K562 (cell line): ENCODE measurements around the gene MFAP3. TPM values are rescaled to one million over a fixed set of nuclear protein-coding genes. Genes with fewer than 3 reads are reported as not detected.

Experiments
- BRD4 ChIP-seq: fragments of 200-600 bp; sonication (generic); IDR thresholded peaks from 2 replicates; pipeline ENCODE4 v1.6.1; 2017; ENCODE audit warnings: inconsistent platforms
- CREM ChIP-seq: IDR thresholded peaks from 2 replicates; pipeline ENCODE4 v1.6.1; 2014; ENCODE audit warnings: antibody characterized with exemption, low read depth
- DMBX1 ChIP-seq: fragments of 250-450 bp; sonication (Bioruptor Pico); IDR thresholded peaks from 2 replicates; pipeline ENCODE4 v1.8.0; 2022; ENCODE audit warnings: inconsistent platforms, mild to moderate bottlenecking, moderate library complexity, borderline replicate concordance
- DPF2 ChIP-seq: fragments of 450-650 bp; IDR thresholded peaks from 2 replicates; pipeline ENCODE4 v1.6.1; 2016
- ETV6 ChIP-seq, 3 experiments: fragments of 150-350 bp in 1 of 3; sonication (generic) in 1 of 3; formaldehyde crosslinking in 1 of 3; IDR thresholded peaks; 2 replicates each; pipeline versions ENCODE4 v1.6.1 to v1.8.0; 2014 to 2022; ENCODE audit warnings: borderline replicate concordance in 2 of 3, low read depth in 2 of 3, antibody characterized with exemption in 1 of 3, low read length in 1 of 3, mild to moderate bottlenecking in 1 of 3, missing genetic modification reagents in 1 of 3
- GABPA ChIP-seq: fragments of 200-800 bp; sonication (Bioruptor generic); conservative IDR thresholded peaks from 2 replicates; pipeline ENCODE4 v1.6.1; 2016; ENCODE audit warnings: low read depth, missing genetic modification characterization, missing compliant biosample characterization
- MEIS2 ChIP-seq: fragments of 450-650 bp; IDR thresholded peaks from 2 replicates; pipeline ENCODE4 v1.6.1; 2014; ENCODE audit warnings: mild to moderate bottlenecking; ENCODE audit not compliant: partially characterized antibody
- NR1H2 ChIP-seq: sonication (generic); formaldehyde crosslinking; IDR thresholded peaks from 2 replicates; pipeline ENCODE4 v1.4.0; 2020; ENCODE audit warnings: mild to moderate bottlenecking, missing genetic modification reagents
- NR2C2 ChIP-seq, 2 experiments: fragments of 200-800 bp in 1 of 2; sonication (Bioruptor generic) in 1 of 2; sonication (generic) in 1 of 2; formaldehyde crosslinking in 1 of 2; IDR thresholded peaks; 2 replicates each; pipeline versions ENCODE4 v1.6.1 to v1.8.0; 2016 to 2022; ENCODE audit warnings: mild to moderate bottlenecking in 1 of 2, missing compliant biosample characterization in 1 of 2, missing genetic modification characterization in 1 of 2, missing genetic modification reagents in 1 of 2
- ZNF644 ChIP-seq: fragments of 200-800 bp; sonication (Bioruptor generic); IDR thresholded peaks from 2 replicates; pipeline ENCODE4 v1.6.1; 2016; ENCODE audit warnings: low read depth, missing genetic modification characterization, missing compliant biosample characterization
- polyA plus RNA-seq, 8 experiments: library from polyadenylated mRNA; depleted of rRNA in 4 of 8; stranded (reverse) in 5 of 8; unstranded in 3 of 8; fragments of >200 nt; fragmentation: Nextera tagmentation in 2 of 8; fragmentation: Illumina TruSeq in 1 of 8; extraction: Ambion mirVana in 2 of 8; extraction: Trizol in 1 of 8; gene quantifications; 2 replicates each; pipeline versions ENCODE4 v1.2.1 to v1.2.3, GENCODE V29; 2011 to 2014; ENCODE audit warnings: inconsistent platforms in 1 of 8, missing spikeins in 1 of 8
- total RNA-seq, 7 experiments: library from RNA; depleted of rRNA in 6 of 7; stranded (reverse); fragments of >200 nt in 6 of 7; fragmentation: Illumina TruSeq in 2 of 7; extraction: Trizol in 2 of 7; gene quantifications; 2 replicates each; pipeline versions ENCODE4 v1.2.1 to v1.2.3, GENCODE V29; 2011 to 2021; ENCODE audit warnings: low replicate concordance in 1 of 7
- TF ChIP-seq, protein P1 (sequence below): sonication (generic); formaldehyde crosslinking; IDR thresholded peaks from 2 replicates; pipeline ENCODE4 v1.8.0; 2022; ENCODE audit warnings: mild to moderate bottlenecking, missing genetic modification reagents

The MFAP3 gene
- total and polyA plus RNA-seq, 9 of the 15 experiments (the other 6 are each of a cell fraction or from before 2014, with no cell fraction given) = 9.5 to 39.1 (median 20.7) TPM

DNA sequence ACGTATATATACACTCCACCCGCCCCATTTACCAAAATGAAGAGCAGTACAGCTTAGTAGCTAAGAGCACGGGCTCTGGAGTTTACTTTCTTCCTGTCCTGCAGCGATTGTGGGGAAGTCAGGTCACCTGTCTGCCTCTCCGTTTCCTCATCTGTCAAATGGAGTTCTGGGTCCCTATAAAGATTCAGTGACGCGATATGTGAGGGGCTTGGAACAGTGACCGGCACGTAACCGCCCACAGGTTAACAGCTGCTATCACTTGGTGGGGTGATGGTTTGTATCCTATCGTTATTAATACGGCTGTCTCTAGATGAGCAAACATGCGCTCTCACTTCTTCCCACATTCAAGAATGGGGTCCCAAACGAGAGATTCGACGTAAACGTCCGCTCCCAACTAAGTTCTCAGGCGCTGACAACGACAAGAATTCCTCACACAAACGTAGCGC is 483 bp upstream of the MFAP3 start (continued):
- peak in 1 of 2 experiments; percentile 14; a peak in 1 of 4 replicates for TF ChIP-seq ETV6 (IDR thresholded peaks at IDR 0.05; ENCODE audit: borderline replicate concordance in 1 of 2, low read depth in 2 of 2, low read length in 1 of 2)
- TF ChIP-seq ETV6 (CRISPR knock-in tag; IDR thresholded peaks at IDR 0.05; ENCODE audit: borderline replicate concordance) = no peak
- TF ChIP-seq NR1H2 = 0 out of 2 replicates have a peak, but pooled peaks have one; percentile 54
- 0 out of 2 replicates have a peak, but pooled peaks have one; percentile 58 for TF ChIP-seq GABPA (tag)
- 0 out of 2 replicates have a peak, but pooled peaks have one; percentile 17 for TF ChIP-seq ZNF644 (tag)
- TF ChIP-seq CREM = peak; percentile 44; the same call in 1 of the 2 replicates
- no peak for TF ChIP-seq BRD4
- peak; percentile 68 for TF ChIP-seq MEIS2
- TF ChIP-seq DMBX1 (CRISPR knock-in tag) = no peak
- TF ChIP-seq, protein P1, sequence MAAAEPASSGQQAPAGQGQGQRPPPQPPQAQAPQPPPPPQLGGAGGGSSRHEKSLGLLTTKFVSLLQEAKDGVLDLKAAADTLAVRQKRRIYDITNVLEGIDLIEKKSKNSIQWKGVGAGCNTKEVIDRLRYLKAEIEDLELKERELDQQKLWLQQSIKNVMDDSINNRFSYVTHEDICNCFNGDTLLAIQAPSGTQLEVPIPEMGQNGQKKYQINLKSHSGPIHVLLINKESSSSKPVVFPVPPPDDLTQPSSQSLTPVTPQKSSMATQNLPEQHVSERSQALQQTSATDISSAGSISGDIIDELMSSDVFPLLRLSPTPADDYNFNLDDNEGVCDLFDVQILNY (CRISPR knock-in tag) = peak; percentile 43; the same call in 1 of the 2 replicates
- TF ChIP-seq NR2C2 (CRISPR knock-in tag; IDR thresholded peaks at IDR 0.05) = no peak
- 0 out of 2 replicates have a peak, but pooled peaks have one; percentile 97 for TF ChIP-seq NR2C2 (tag; IDR thresholded peaks at IDR 0.05)
- 0 out of 2 replicates have a peak, but pooled peaks have one; percentile 17 for TF ChIP-seq DPF2
